Measurements from ENCODE around the gene MFSD11. TPM values are rescaled to one million over a fixed set of nuclear protein-coding genes. Genes with fewer than 3 reads are reported as not detected.

MFSD11 gene
- total RNA-seq, 2 donors from 2014 or later, result 26.7 to 44.3 TPM

- H3K36me3 ChIP-seq, result no peaks in the 10 kb centered on the region
- intact Hi-C loops (cut with DNase I), result no loop called here
These were observed 10.7 kb downstream of the MFSD11 start for GRCh38 chr17:76748657-76749056.

GRCh38 chr17:76751416-76751993 lies 13.6 kb downstream of the MFSD11 start:
- Histone ChIP-seq H3K4me3 (no peak overlapping the region), H3K9me3 (no peaks in the 10 kb centered on the region), H3K27ac (no peak overlapping the region), H3K36me3 (no peaks in the 10 kb centered on the region), H3K4me1 (replicated peaks) (no peaks in the 10 kb centered on the region), H3K27me3 (replicated peaks; ENCODE audit: insufficient read depth) (no peaks in the 10 kb centered on the region)
- DNase-seq (ENCODE audit: low spot score), result no peak
- intact Hi-C loops (cut with DNase I), result no loop called here
- 94% methylated on average over 3 of the region's 3 CpGs for WGBS
- TF ChIP-seq POLR2A (IDR thresholded peaks at IDR 0.05), result no peak
- TF ChIP-seq POLR2AphosphoS5 (IDR thresholded peaks at IDR 0.05), result no peak
- TF ChIP-seq CTCF (IDR thresholded peaks at IDR 0.05), result no peak

More at GRCh38 chr17:76748657-76749056, 10.7 kb downstream of the MFSD11 start:
- WGBS, result 100% methylated on average over 1 of the region's 1 CpG
- no peak for TF ChIP-seq CTCF (IDR thresholded peaks at IDR 0.05)
- TF ChIP-seq POLR2A (IDR thresholded peaks at IDR 0.05), result no peak
- no peak for TF ChIP-seq POLR2AphosphoS5 (IDR thresholded peaks at IDR 0.05)
- Histone ChIP-seq H3K27me3 (replicated peaks; ENCODE audit: insufficient read depth) (no peaks in the 10 kb centered on the region), H3K9me3 (no peaks in the 10 kb centered on the region), H3K27ac (no peak overlapping the region), H3K4me1 (replicated peaks) (no peaks in the 10 kb centered on the region), H3K4me3 (no peak overlapping the region)
- no peak for DNase-seq (ENCODE audit: low spot score)

- no peaks in the 10 kb centered on the region for H3K36me3 ChIP-seq
- 92% methylated on average over 4 of the region's 4 CpGs for WGBS
These were observed 14.1 kb downstream of the MFSD11 start for GRCh38 chr17:76752006-76752405.

GRCh38 chr17:76753061-76753961 lies 15.4 kb downstream of the MFSD11 start:
- WGBS, result 72% methylated on average over 12 of the region's 12 CpGs
- no peak overlapping the region for H3K4me3 ChIP-seq
- no peaks in the 10 kb centered on the region for H3K4me1 ChIP-seq (replicated peaks)
- DNase-seq (ENCODE audit: low spot score), result no peak
- H3K27ac ChIP-seq, result no peak overlapping the region
- no peaks in the 10 kb centered on the region for H3K36me3 ChIP-seq
- no peak for TF ChIP-seq CTCF (IDR thresholded peaks at IDR 0.05)
- no peaks in the 10 kb centered on the region for H3K9me3 ChIP-seq
- H3K27me3 ChIP-seq (replicated peaks; ENCODE audit: insufficient read depth), result no peaks in the 10 kb centered on the region
- intact Hi-C loops (cut with DNase I), result no loop called here

More at GRCh38 chr17:76752006-76752405, 14.1 kb downstream of the MFSD11 start:
- H3K27me3 ChIP-seq (replicated peaks; ENCODE audit: insufficient read depth), result no peaks in the 10 kb centered on the region
- TF ChIP-seq POLR2A (IDR thresholded peaks at IDR 0.05), result no peak
- no peak for TF ChIP-seq POLR2AphosphoS5 (IDR thresholded peaks at IDR 0.05)
- no peak for TF ChIP-seq CTCF (IDR thresholded peaks at IDR 0.05)
- no peak for DNase-seq (ENCODE audit: low spot score)
- intact Hi-C loops (cut with DNase I), result no loop called here
- no peaks in the 10 kb centered on the region for H3K4me1 ChIP-seq (replicated peaks)
- H3K4me3 ChIP-seq, result no peak overlapping the region
- H3K9me3 ChIP-seq, result no peaks in the 10 kb centered on the region
- no peak overlapping the region for H3K27ac ChIP-seq
